ENCODE data around the gene PRPF40A.
"Not testable (repeated sequence)": the region's sequence is repeated elsewhere in the genome, so short reads cannot be mapped to it uniquely, and the experiment has no call there.

GRCh38 chr2:152739705-152740104 lies 22.4 kb upstream of the PRPF40A start:
- not testable (repeated sequence) for TF ChIP-seq CTCF (conservative IDR thresholded peaks at IDR 0.05 in 1 of 2, IDR thresholded peaks at IDR 0.05 in 1 of 2; ENCODE audit: extremely low read depth in 1 of 2, insufficient read depth in 1 of 2, low read depth in 1 of 2, low read length in 2 of 2); EZH2 (IDR thresholded peaks at IDR 0.05; ENCODE audit: borderline replicate concordance, low read length)
